Mesenchymal stem cell (in vitro differentiated cells and primary cell): ENCODE results near the gene GLI3.
A peak's percentile ranks its signal among the peaks of the same experiment; 100 is the strongest.

Experiments used
- DNase-seq: peaks from one replicate; pipeline ENCODE4 v3.0.0-alpha.2; 2013
- H2AFZ ChIP-seq: one replicate; pipeline ENCODE4 v1.6.1; 2013; ENCODE audit warnings: low read depth, mild to moderate bottlenecking, control low read depth, inconsistent platforms, low read length, moderate library complexity
- H2AK5ac ChIP-seq: 2 replicates; pipeline ENCODE4 v1.6.1; 2013; ENCODE audit warnings: low read length, moderate library complexity, mild to moderate bottlenecking, inconsistent platforms; ENCODE audit not compliant: severe bottlenecking
- H2BK120ac ChIP-seq: one replicate; pipeline ENCODE4 v1.6.1; 2013; ENCODE audit warnings: low read depth, mild to moderate bottlenecking, inconsistent platforms, low read length, moderate library complexity
- H2BK12ac ChIP-seq, 2 experiments: one replicate each; pipeline ENCODE4 v1.6.1; 2013; ENCODE audit warnings: inconsistent platforms in 2 of 2, low read length in 2 of 2, mild to moderate bottlenecking in 2 of 2, moderate library complexity in 2 of 2, control low read depth in 1 of 2
- H2BK15ac ChIP-seq: one replicate; pipeline ENCODE4 v1.6.1; 2013; ENCODE audit warnings: mild to moderate bottlenecking, low read depth, inconsistent platforms; ENCODE audit not compliant: poor library complexity, severe bottlenecking
- H2BK5ac ChIP-seq: 2 replicates; pipeline ENCODE4 v1.6.1; 2013; ENCODE audit warnings: low read depth, mild to moderate bottlenecking, low read length, control low read depth, inconsistent platforms; ENCODE audit not compliant: poor library complexity, severe bottlenecking
- H3K14ac ChIP-seq, 2 experiments: one replicate each; pipeline ENCODE4 v1.6.1; 2013; ENCODE audit warnings: inconsistent platforms in 2 of 2, low read length in 2 of 2, control low read depth in 1 of 2, mild to moderate bottlenecking in 1 of 2, moderate library complexity in 1 of 2
- H3K18ac ChIP-seq, 2 experiments: one replicate each; pipeline ENCODE4 v1.6.1; 2013; ENCODE audit warnings: inconsistent platforms in 2 of 2, low read length in 2 of 2, control low read depth in 1 of 2, low read depth in 1 of 2, mild to moderate bottlenecking in 1 of 2
- H3K23ac ChIP-seq, 2 experiments: one replicate each; pipeline ENCODE4 v1.6.1; 2013; ENCODE audit warnings: inconsistent platforms in 2 of 2, low read length in 2 of 2, mild to moderate bottlenecking in 2 of 2, moderate library complexity in 2 of 2, control low read depth in 1 of 2
- H3K27ac ChIP-seq: 2 replicates; pipeline ENCODE4 v1.5.1; 2013; ENCODE audit warnings: mild to moderate bottlenecking, moderate library complexity, low read length, control low read depth, inconsistent platforms; ENCODE audit not compliant: poor library complexity, severe bottlenecking
- H3K27me3 ChIP-seq, 2 experiments: 2 replicates each; pipeline versions ENCODE4 v1.6.1 to v1.7.0; 2013; ENCODE audit warnings: low read length in 2 of 2, mild to moderate bottlenecking in 2 of 2, moderate library complexity in 2 of 2, control low read depth in 1 of 2, inconsistent platforms in 1 of 2; ENCODE audit not compliant: control insufficient read depth in 1 of 2, insufficient read depth in 1 of 2
- H3K36me3 ChIP-seq, 2 experiments: 2 replicates each; pipeline versions ENCODE4 v1.6.1 to v1.7.0; 2013; ENCODE audit warnings: low read length in 2 of 2, control low read depth in 1 of 2, inconsistent platforms in 1 of 2, low read depth in 1 of 2, mild to moderate bottlenecking in 1 of 2; ENCODE audit not compliant: insufficient read depth in 2 of 2, control insufficient read depth in 1 of 2
- H3K4ac ChIP-seq, 2 experiments: one replicate each; pipeline ENCODE4 v1.6.1; 2013; ENCODE audit warnings: inconsistent platforms in 2 of 2, low read length in 2 of 2, mild to moderate bottlenecking in 2 of 2, moderate library complexity in 2 of 2, control low read depth in 1 of 2, low read depth in 1 of 2
- H3K4me1 ChIP-seq: 2 replicates; pipeline ENCODE4 v1.6.1; 2013; ENCODE audit warnings: low read depth, low read length, control low read depth; ENCODE audit not compliant: control insufficient read depth, insufficient read depth
- H3K4me2 ChIP-seq: 2 replicates; pipeline ENCODE4 v1.6.1; 2013; ENCODE audit warnings: low read length, mild to moderate bottlenecking, inconsistent platforms; ENCODE audit not compliant: poor library complexity, severe bottlenecking
- H3K4me3 ChIP-seq, 2 experiments: 2 replicates each; pipeline versions ENCODE4 v1.5.1 to v1.7.0; 2013; ENCODE audit warnings: low read length in 2 of 2, mild to moderate bottlenecking in 2 of 2, control low read depth in 1 of 2, low read depth in 1 of 2; ENCODE audit not compliant: insufficient read depth in 1 of 2
- H3K79me1 ChIP-seq: replicated peaks from 2 replicates; pipeline ENCODE4 v1.6.1; 2013; ENCODE audit warnings: mild to moderate bottlenecking, control low read depth, low read length, inconsistent platforms; ENCODE audit not compliant: poor library complexity, severe bottlenecking
- H3K9ac ChIP-seq: 2 replicates; pipeline ENCODE4 v1.7.0; 2013; ENCODE audit warnings: mild to moderate bottlenecking, low read length, moderate library complexity
- H3K9me3 ChIP-seq: 2 replicates; pipeline ENCODE4 v1.7.0; 2013; ENCODE audit warnings: mild to moderate bottlenecking, low read length; ENCODE audit not compliant: control insufficient read depth
- H4K8ac ChIP-seq: one replicate; pipeline ENCODE4 v1.6.1; 2013; ENCODE audit warnings: inconsistent platforms, mild to moderate bottlenecking, low read length, moderate library complexity
- H4K91ac ChIP-seq: one replicate; pipeline ENCODE4 v1.6.1; 2013; ENCODE audit warnings: mild to moderate bottlenecking, low read length, inconsistent platforms
- WGBS: methylation state at CpG from one replicate; pipeline ENCODE4 v1.1.7; 2013; ENCODE audit warnings: mixed read lengths; 5-methylcytosine and 5-hydroxymethylcytosine counted together

Gene GLI3

GRCh38 chr7:42227936-42228591 is 8.9 kb downstream of the GLI3 start:
- 10% methylated on average over 51 of the region's 51 CpGs for WGBS

GRCh38 chr7:42227541-42227935 is 9.5 kb downstream of the GLI3 start:
- no peak overlapping the region for H2AFZ ChIP-seq
- H3K4me2 ChIP-seq: peak overlapping the region; percentile 96
- H2BK5ac ChIP-seq: no peak overlapping the region
- no peak overlapping the region for H2BK120ac ChIP-seq
- no peak overlapping the region for H4K91ac ChIP-seq
- H4K8ac ChIP-seq: no peak overlapping the region
- no peaks in the 10 kb centered on the region for H3K9me3 ChIP-seq
- H2BK12ac ChIP-seq: no peak overlapping the region
- peak overlapping the region in 1 of 2 experiments; percentile 19 for H3K4ac ChIP-seq
- H3K18ac ChIP-seq: peak overlapping the region in 1 of 2 experiments; percentile 43
- H3K27ac ChIP-seq: no peak overlapping the region
- H3K36me3 ChIP-seq: peaks cover 0 to 18% of the 10 kb centered on the region in 2 experiments
- H3K23ac ChIP-seq: no peak overlapping the region
- peaks cover 17% of the 10 kb centered on the region for H3K79me1 ChIP-seq
- H3K27me3 ChIP-seq: peaks cover 0 to 16% of the 10 kb centered on the region in 2 experiments
- H3K4me3 ChIP-seq: peak overlapping the region in 1 of 2 experiments; percentile 64
- H3K14ac ChIP-seq: no peak overlapping the region
- H2BK15ac ChIP-seq: no peak overlapping the region
- 56% methylated on average over 12 of the region's 13 CpGs for WGBS
- peak overlapping the region; percentile 70 for H3K9ac ChIP-seq
- peaks cover 12% of the 10 kb centered on the region for H3K4me1 ChIP-seq
- peak; percentile 21 for DNase-seq
- no peak overlapping the region for H2AK5ac ChIP-seq

More at GRCh38 chr7:42227936-42228591, 8.9 kb downstream of the GLI3 start:
- H2BK5ac ChIP-seq: no peak overlapping the region
- H3K36me3 ChIP-seq: peaks cover 0 to 12% of the 10 kb centered on the region in 2 experiments
- no peak overlapping the region for H3K14ac ChIP-seq
- peaks cover 15% of the 10 kb centered on the region for H3K79me1 ChIP-seq
- peaks cover 9% of the 10 kb centered on the region for H3K4me1 ChIP-seq
- H2AK5ac ChIP-seq: no peak overlapping the region
- no peak overlapping the region for H3K27ac ChIP-seq
- H2AFZ ChIP-seq: no peak overlapping the region
- peak overlapping the region; percentile 96 for H3K4me2 ChIP-seq
- H3K9me3 ChIP-seq: no peaks in the 10 kb centered on the region
- peak; percentile 72 for DNase-seq
- peak overlapping the region in 1 of 2 experiments; percentile 68 for H3K18ac ChIP-seq
- no peak overlapping the region for H4K91ac ChIP-seq
- H3K4me3 ChIP-seq: peak overlapping the region; percentile 52 to 64
- peaks cover 0 to 16% of the 10 kb centered on the region in 2 experiments for H3K27me3 ChIP-seq
- peak overlapping the region in 1 of 2 experiments; percentile 77 for H2BK12ac ChIP-seq
- H4K8ac ChIP-seq: peak overlapping the region; percentile 51
- H3K23ac ChIP-seq: no peak overlapping the region
- H2BK15ac ChIP-seq: no peak overlapping the region
- H2BK120ac ChIP-seq: no peak overlapping the region
- peak overlapping the region in 1 of 2 experiments; percentile 4 for H3K4ac ChIP-seq
- H3K9ac ChIP-seq: peak overlapping the region; percentile 70

- no peak overlapping the region for H2AFZ ChIP-seq
- H2AK5ac ChIP-seq: no peak overlapping the region
- H3K9me3 ChIP-seq: no peaks in the 10 kb centered on the region
- no peak overlapping the region for H2BK120ac ChIP-seq
- H3K4me2 ChIP-seq: no peak overlapping the region
- no peak overlapping the region for H3K18ac ChIP-seq
- H4K91ac ChIP-seq: no peak overlapping the region
- H3K23ac ChIP-seq: no peak overlapping the region
- no peak overlapping the region for H2BK12ac ChIP-seq
- H3K4ac ChIP-seq: no peak overlapping the region
- H2BK5ac ChIP-seq: no peak overlapping the region
- peaks cover 17% of the 10 kb centered on the region for H3K79me1 ChIP-seq
- no peak overlapping the region for H3K27ac ChIP-seq
- H3K4me1 ChIP-seq: peaks cover 12% of the 10 kb centered on the region
- WGBS: 47% methylated on average over 3 of the region's 5 CpGs
- peaks cover 0 to 23% of the 10 kb centered on the region in 2 experiments for H3K36me3 ChIP-seq
- H3K27me3 ChIP-seq: peaks cover 0 to 16% of the 10 kb centered on the region in 2 experiments
- no peak overlapping the region for H3K4me3 ChIP-seq
- H4K8ac ChIP-seq: no peak overlapping the region
- H3K9ac ChIP-seq: no peak overlapping the region
- H3K14ac ChIP-seq: no peak overlapping the region
- DNase-seq: no peak
- H2BK15ac ChIP-seq: no peak overlapping the region
These were observed 10.0 kb downstream of the GLI3 start for GRCh38 chr7:42227021-42227420.

GRCh38 chr7:42226354-42226941 is 10.6 kb downstream of the GLI3 start:
- H3K9me3 ChIP-seq: no peaks in the 10 kb centered on the region

More at GRCh38 chr7:42226354-42226941, 10.6 kb downstream of the GLI3 start:
- Histone ChIP-seq H2BK5ac (no peak overlapping the region), H3K4me3 (no peak overlapping the region), H3K4ac (peak overlapping the region in 1 of 2 experiments; percentile 64), H4K8ac (no peak overlapping the region), H3K14ac (no peak overlapping the region), H3K4me2 (no peak overlapping the region), H2AK5ac (no peak overlapping the region), H3K18ac (no peak overlapping the region), H2AFZ (no peak overlapping the region), H3K9ac (no peak overlapping the region), H4K91ac (no peak overlapping the region), H3K36me3 (peaks cover 0 to 28% of the 10 kb centered on the region in 2 experiments), H2BK15ac (no peak overlapping the region), H3K23ac (no peak overlapping the region), H2BK12ac (no peak overlapping the region), H3K4me1 (peaks cover 12% of the 10 kb centered on the region), H3K79me1 (peaks cover 16% of the 10 kb centered on the region), H3K27me3 (peaks cover 0 to 16% of the 10 kb centered on the region in 2 experiments), H2BK120ac (no peak overlapping the region), H3K27ac (no peak overlapping the region)
- 93% methylated on average over 2 of the region's 5 CpGs for WGBS
- no peak for DNase-seq
